ENCODE data around the gene ZNF440.
"Not testable (repeated sequence)": the region's sequence is repeated elsewhere in the genome, so short reads cannot be mapped to it uniquely, and the experiment has no call there.

Gene ZNF440

DNA sequence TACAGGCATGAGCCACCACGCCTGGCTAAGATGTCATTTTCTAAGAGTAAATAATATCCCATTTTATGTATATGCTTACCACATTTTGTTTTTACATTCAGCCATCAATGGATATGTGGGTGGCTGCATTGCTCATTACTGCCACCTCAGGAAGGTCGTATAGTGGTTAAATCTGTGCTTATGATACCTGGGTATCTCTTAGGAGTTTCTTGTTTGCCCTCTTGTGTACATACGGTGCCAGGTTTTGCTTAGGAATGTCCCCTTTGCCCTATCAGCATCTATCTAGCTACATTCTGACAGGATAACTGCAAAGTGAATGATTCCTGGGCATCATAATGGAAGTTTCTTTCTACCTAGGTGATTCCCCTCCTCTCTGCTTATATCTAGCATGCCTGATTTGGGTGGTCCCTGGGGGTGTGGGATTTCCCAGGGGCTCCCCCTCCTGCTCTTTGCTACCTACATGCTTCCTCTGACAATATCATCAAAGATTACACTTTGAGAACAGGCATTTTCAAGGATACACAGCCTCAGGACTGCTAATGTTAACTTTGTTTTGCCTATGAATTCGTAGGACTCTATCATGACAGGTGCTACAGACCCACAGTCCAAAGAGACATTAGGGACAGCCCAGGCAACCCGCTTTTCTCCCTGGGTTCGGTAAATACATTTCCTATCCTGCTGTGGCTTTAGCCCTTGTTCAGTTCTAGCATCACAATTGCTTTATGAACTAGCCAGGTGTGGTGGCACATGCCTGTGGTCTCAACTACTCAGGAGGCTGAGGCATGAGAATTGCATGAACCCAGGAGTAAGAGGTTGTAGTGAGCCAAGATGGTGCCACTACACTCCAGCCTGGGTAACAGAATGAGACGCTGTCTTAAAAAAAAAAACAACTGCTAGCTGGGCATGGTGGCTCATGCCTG is 15.1 kb downstream of the ZNF440 start:
- DNase-seq: not testable (repeated sequence)

DNA sequence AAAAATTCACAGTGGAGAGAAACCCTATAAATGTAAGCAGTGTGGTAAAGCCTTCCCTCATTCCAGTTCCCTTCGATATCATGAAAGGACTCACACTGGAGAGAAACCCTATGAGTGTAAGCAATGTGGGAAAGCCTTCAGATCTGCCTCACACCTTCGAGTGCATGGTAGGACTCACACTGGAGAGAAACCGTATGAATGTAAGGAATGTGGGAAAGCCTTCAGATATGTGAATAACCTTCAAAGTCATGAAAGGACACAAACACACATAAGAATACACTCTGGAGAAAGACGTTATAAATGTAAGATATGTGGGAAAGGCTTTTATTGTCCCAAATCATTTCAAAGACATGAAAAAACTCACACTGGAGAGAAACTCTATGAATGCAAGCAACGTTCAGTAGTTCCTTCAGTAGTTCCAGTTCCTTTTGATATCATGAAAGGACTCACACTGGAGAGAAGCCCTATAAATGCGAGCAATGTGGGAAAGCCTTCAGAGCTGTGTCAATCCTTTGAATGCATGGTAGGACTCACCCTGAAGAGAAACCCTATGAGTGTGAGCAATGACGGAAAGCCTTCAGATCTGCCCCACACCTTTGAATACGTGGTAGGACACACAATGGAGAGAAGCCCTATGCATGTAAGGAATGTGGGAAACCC is 18.3 kb downstream of the ZNF440 start:
- no peak for DNase-seq

DNA sequence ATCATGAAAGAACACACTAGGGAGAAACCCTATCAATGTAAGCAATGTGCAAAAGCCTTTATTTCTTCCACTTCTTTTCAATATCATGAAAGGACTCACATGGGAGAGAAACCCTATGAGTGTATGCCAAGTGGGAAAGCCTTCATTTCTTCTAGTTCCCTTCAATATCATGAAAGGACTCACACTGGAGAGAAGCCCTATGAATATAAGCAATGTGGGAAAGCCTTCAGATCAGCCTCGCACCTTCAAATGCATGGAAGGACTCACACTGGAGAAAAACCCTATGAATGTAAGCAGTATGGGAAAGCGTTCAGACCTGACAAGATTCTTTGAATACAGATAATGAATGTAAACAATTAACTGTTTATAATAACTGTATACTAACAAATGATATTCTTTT is 19.5 kb downstream of the ZNF440 start:
- DNase-seq: no peak

DNA sequence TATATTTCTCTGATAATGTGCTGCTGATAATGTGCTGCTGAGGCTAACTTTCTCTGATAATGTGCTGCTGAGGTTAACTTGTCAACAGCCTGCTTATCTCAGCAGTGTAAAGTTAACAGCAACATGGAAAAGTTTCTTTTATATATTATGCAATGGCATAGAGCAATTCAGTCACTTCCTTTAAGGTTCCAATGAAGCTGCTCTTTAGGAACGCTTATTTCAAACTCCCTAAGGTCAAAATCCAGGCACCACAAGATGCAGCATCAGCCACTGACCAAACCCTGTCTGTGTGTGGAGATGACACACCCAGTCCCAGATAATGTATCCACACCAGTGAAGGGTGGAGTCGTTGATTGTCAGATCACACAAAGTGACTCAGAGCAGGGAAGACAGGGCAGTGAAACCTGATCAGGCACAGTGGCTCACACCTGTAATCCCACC is 21.6 kb downstream of the ZNF440 start:
- peak; percentile 18 for DNase-seq

DNA sequence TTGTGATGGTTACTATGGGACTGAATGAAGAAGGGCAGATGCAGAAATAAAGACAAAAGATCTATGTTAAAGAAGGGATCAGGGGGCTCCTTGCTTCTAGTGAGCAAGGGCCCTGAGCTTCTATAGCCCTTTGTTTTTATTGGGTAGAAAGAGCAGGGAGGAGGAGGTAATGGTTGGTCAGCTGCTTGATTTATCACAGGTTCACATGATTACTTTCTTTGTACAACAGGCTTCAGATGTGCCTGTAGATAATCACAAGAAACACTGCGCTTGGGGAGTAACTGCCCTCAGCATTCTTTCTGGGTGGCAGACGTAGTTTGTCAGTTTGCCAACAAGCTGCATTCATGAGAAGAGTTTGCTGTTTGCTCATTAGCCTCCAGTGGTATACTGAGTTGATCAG is 29.6 kb downstream of the ZNF440 start:
- DNase-seq: no peak

DNA sequence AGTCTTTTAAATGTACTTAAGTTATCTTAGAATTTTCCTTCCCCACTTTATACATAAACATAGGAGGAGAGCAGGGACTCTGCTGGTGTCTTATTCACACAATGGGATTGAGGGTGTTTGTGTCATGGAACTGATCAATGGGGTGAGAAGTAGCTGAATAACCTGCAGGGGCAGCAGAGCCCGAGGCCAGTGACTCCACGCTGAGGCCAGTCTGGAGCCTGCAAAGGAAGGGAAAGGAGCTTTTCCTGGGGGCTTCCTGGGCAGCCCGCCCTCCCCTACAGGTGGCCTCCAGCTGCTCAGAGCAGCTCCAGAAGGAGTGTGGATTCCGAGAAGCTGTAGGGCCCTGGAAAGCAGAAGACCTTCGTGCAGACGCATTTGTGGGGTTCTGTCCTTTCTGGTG is 33.5 kb downstream of the ZNF440 start:
- DNase-seq: peak; percentile 12

DNA sequence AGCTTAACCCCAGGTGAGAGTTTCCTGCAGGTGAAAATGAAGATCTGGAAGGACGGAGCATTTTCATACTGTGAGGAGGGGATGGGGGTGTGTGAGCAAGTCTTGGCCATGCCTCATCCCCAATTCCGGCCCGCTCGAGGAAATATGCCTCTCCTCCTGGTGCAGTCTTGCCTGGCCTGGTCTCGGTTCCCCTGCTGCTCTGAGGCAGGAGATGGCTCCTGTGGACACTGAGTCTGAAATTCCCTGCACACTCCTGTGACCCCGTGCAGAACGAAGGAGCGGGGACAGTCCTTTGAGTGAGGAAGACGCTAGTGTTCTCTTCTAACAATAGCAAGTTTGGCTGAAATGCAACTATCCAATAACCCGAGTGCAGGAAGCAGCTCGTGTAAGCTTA is 34.1 kb downstream of the ZNF440 start:
- DNase-seq: no peak

DNA sequence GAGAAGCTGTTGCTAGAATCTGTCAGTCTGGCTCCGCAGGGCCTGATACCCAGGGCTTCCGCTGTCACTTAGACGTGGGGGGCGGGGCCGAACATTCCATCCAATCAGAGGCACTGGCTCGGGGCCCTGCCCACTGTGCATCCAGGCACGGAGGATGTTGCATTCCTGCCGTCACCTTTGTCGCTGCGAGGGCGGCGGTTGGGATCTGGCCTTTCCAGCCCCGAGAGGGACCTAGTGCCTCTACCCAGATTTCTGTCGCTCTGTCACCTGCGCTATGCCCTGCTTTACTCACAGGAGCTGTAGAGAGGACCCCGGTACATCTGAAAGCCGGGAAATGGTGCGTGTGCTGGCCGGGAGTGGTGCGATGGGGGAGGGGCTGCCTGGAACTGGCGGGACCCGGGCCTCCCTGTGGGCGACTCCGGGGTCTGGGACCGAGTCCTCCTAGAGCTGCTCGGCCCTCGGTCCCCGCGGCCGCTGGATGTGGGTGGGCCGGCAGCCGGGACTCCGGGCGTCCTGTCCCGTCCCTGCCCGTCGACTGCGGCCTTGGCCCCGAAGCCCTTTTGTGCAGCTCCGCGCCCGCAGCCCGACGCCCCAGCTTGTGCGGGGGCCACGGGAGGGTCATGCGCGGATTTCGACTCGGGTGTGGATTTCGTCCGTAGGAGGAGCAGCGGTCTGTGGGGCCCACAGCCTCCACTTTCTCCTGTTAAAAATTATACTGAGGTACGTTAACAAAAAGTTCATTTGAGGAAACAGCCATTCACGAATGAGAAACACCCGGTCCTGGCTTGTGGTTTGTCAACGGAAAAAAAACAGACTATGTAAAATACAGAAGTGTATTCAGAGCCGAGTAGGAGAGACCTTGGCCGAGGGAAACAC is 34.8 kb downstream of the ZNF440 start, which contains the start of gene ZNF439:
ZNF439 (plus strand) TSS at position 133 of the 876 bp plus-strand sequence; CDS start at position 275, 142 bp downstream.
- peak; percentile 93 for DNase-seq

DNA sequence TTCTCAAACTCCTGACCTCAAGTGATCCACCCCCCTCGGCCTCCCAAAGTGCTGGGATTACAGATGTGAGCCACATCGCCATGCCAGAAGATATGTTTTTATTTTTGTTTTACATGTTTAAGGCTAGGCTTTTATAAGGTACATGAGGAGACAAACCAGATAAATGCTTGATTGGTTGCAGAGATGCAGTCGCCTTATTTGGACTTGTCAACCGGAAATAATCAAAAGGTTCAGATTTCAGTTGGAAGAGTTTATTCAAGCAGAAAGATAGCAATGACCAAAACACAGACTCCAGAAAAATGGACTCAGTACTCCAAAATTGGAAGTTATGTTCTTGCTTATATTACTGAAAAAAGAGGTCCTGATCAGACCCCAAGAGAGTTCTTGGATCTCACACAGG is 36.2 kb downstream of the ZNF440 start:
- not testable (repeated sequence) for DNase-seq

DNA sequence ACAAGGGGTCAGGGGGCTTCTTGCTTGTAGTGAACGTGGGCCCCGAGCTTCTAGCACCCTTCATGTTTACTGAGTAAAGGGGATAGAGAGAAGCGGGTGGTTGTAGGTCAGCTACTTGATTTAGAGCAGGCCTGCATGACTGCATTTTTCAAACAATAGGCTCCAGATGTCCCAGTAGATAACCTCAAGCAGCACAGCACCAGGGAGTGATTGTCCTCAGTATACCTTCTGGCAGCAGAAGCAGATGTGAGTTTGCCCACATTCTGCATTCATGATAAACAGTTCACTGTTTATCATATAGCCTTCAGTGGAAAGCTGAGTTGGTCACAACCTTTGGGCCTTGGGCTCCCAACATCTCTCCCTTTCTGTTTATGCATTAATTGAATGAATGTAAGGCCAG is 39.3 kb downstream of the ZNF440 start:
- no peak for DNase-seq

DNA sequence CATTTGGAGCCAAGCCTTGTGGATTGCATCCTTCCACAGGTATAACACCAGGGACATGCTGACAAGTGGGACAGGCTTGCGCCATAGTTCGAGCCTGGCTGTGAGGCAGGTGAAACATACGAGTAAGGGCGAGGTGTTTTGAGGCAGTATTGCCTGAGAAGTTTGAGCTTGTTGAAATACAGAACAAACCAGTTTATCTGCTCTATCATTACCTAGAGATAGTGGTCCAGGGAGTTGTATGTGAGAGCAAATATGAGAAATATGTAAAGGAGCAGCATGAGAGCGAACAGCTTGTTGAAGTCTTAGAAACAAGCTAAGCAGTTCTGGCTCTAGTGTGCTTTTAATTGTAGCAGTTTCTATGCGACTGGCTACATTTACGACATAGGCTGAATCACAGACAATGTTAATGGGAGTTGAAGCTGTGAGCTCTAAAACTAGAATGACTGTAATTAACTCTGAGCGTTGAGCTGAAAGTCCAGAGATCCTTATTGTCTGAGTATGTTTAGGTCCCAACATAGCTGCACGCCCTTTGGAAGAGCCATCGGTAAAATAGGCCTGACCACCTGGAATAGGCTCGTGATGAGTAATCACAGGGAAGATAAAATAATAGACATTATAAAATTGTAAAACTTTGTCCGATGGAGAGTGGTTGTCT is 42.6 kb downstream of the ZNF440 start:
- DNase-seq: no peak

DNA sequence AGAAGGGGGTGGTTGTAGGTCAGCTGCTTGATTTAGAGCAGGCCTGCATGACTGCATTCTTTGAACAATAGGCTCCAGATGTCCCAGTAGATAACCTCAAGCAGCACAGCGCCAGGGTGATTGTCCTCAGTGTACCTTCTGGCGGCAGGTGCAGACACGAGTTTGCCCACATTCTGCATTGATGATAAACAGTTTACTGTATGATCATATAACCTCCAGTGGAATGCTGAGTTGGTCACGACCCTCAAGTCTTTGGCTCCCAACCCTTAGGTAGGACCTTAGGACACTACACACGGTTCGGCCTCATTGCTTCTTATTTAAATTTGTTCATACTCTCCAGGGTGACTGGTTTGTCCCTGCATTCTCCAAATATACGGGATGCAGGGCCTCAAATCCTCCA is 46.6 kb downstream of the ZNF440 start:
- no peak for DNase-seq

DNA sequence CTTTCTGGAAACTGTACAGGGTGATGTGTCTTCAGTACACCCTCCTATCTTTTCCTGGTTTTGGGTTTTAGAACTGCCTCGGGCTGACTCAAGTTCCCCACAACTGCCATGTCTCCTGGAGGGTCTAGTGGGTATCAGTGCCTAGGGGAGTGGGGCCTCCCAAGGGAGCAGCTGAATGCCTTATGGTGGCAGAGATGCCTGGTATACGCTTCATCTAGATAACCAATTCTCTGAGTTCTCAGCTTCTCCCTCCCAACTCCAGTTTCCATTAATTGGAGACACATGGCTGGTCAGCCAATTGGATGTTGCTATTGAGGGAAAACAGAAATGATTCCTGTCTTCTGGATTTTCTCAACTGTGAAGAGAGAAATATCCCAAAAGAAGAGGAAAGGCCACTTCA is 47.2 kb downstream of the ZNF440 start:
- no peak for DNase-seq

DNA sequence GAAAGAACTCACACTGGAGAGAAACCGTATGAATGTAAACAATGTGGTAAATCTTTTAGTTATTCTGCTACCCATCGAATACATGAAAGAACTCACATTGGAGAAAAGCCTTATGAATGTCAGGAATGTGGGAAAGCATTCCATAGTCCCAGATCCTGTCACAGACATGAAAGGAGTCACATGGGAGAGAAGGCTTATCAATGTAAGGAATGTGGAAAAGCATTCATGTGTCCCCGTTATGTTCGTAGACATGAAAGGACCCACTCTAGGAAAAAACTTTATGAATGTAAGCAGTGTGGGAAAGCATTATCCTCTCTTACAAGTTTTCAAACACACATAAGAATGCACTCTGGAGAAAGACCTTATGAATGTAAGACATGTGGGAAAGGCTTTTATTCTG is 53.7 kb downstream of the ZNF440 start:
- DNase-seq: not testable (repeated sequence)

DNA sequence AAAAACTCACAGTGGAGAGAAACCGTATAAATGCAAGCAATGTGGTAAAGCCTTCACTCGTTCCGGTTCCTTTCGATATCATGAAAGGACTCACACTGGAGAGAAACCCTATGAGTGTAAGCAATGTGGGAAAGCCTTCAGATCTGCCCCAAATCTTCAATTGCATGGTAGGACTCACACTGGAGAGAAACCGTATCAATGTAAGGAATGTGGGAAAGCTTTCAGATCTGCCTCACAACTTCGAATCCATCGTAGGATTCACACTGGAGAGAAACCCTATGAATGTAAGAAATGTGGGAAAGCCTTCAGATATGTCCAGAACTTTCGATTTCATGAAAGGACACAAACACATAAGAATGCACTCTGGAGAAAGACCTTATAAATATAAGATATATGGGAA is 54.1 kb downstream of the ZNF440 start:
- no peak for DNase-seq

DNA sequence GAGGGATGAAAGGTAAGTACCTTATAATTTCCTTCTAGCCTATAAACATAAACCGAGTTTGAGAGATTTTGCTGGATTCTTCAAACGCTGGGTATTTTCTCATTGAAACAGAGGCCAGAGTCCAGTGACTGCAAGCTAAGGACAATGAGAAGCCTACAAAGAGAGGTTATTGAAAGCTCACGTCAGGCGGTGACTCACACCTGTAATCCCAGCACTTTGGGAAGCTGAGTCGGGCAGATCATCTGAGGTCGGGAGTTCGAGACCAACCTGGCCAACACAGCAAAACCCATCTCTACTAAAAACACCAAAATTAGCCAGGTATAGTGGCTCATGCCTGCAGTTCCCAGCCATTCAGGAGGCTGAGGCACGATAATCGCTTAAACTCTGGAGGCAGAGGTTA is 58.6 kb downstream of the ZNF440 start:
- no peak for DNase-seq

DNA sequence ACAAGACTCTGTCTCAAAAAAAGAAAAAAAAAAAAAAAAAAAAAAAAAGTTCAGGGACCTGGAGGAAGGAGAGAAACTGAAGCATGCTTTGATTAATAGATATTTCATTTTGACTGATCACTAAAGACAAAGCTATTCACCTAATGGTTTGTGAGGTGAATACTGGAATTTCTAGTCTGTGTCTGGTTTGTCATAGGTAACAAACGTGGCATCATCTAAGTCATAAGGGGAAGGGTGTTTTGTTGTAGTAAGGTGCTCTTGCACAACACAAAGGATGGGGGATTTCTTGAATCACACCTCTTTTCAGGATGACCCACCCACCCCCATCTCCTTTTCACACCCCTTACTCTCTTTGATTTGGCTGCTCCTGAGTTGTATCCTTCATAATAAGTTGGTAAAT is 59.7 kb downstream of the ZNF440 start:
- DNase-seq: no peak

DNA sequence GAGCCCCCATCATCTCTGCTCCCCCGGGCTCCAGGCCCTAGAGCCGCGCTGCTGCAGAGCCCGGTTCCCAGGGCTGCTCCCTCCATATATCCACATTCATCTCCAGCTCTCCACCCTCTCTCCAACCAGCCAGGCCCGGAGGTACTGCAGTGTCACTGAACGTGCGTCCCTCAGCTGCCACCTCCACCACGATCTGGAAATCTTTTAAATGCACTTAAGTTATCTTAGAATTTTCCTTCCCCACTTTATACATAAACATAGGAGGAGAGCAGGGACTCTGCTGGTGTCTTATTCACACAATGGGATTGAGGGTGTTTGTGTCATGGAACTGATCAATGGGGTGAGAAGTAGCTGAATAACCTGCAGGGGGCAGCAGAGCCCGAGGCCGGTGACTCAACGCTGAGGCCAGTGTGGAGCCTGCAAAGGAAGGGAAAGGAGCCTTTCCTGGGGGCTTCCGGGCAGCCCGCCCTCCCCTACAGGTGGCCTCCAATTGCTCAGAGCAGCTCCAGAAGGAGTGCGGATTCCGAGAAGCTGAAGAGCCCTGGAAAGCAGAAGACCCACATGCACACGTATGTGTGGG is 65.7 kb downstream of the ZNF440 start:
- peak; percentile 46 for DNase-seq

DNA sequence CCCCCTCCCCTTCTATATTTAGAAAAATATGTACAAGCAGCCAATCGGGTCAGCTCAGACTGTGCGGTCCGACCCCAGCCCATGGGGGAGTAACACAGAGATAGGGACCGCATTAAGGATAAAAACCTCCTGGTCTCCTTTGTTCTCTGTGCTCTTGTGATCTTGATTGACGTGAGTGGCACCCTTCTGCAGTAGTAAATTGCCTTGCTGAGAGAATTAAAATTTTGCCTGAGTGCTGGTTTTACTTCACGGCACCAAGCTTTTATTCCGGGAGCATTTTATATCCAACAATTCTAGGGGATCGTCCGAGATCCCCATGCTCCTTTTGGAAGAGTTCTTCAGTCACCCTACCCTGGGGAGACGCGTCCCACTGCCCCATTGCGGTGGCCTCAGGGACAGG is 66.5 kb downstream of the ZNF440 start:
- no peak for DNase-seq

DNA sequence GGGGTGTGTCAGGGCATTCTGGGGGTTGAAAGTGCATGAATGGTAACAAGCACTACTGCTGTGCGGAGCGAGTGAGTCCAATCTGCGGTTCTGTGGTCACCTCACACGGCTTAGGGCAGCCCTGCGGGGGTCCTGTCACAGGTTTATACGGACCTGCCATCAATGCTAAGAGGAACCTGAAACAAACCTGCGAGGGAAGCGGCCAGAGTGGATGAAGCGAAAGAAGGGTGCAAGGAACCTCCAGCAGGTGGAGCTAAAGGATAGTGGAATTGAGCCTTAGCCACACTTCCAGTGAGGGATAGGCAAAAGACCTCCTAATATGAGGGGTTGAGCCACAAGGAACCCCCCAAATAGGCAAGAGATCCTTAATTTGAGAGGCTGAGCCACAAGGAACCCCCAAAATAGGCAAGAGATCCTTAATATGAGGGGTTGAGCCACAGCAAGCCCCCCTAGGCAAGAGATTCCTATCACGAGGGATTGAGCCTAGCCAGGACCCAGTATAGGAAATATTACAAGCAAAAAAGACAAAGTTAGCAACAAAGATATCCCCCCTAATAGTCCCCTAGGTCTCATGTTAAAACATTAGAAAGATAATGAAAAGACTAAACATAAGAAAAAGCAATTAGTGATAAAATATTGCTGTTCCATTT is 67.2 kb downstream of the ZNF440 start:
- peak; percentile 77 for DNase-seq

DNA sequence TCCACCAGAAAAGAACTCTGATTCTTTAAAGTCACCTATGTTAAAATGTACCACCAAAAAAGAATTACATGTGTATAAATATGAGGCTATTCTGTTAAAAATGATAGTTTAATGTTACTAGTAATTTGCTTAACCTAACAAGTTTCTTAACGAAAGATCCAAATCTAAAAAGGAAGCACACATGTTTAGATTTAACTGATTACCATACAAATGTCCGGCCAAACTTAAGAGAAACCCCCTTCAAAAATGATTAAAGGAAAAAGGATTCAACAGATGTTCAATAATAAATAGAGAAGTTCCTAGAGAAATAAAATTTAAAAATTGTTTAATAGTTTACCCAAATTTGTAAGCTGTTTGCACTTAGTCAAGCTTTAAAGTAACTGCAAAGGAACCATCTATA is 68.5 kb downstream of the ZNF440 start:
- no peak for DNase-seq

All from DMS53 (cell line).